HepG2 (cell line): ENCODE measurements around the gene HSPA1B. TPM values are rescaled to one million over a fixed set of nuclear protein-coding genes. Genes with fewer than 3 reads are reported as not detected.
A peak's percentile ranks its signal among the peaks of the same experiment; 100 is the strongest.
"Not testable (repeated sequence)": the region's sequence is repeated elsewhere in the genome, so short reads cannot be mapped to it uniquely, and the experiment has no call there.

Source experiments
- ATAC-seq: fragments of 200-7000 bp; cut with Tn5 transposase; 3 replicates; pipeline ENCODE4 v1.9.1; 2020; ENCODE audit warnings: mild to moderate bottlenecking, moderate library complexity
- BruUV-seq: library from RNA; stranded (reverse); fragments of 400-500 nt; replicated peaks from 2 replicates; lab custom pipeline; 2021; lab: Mats Ljungman, UMichigan
- CTCF ChIA-PET: fragments of 300-600 bp; formaldehyde crosslinking; extraction: SDS; loops from one replicate; lab custom pipeline; 2021; ENCODE audit warnings: low total read pairs, inconsistent platforms, low intra/inter-chr PET ratio; lab: Yijun Ruan, JAX
- POLR2A ChIA-PET: fragments of 350-600 bp; sonication (Branson Sonifier 250); formaldehyde crosslinking; loops from one replicate; lab custom pipeline; 2020; ENCODE audit warnings: antibody characterized with exemption, inconsistent platforms; lab: Yijun Ruan, JAX
- DNase-seq: peaks from one replicate; pipeline ENCODE4 v3.0.0-alpha.2; 2015; ENCODE audit warnings: low spot score
- FAIRE-seq: peaks from 3 replicates; lab custom pipeline; 2011; peaks lifted over from hg19 to GRCh38; lab: Jason Lieb, UNC
- H2AFZ ChIP-seq: one replicate; pipeline ENCODE4 v1.6.1; 2011; ENCODE audit warnings: low read length, inconsistent platforms
- H3K27ac ChIP-seq: fragments of 300-600 bp; 3 replicates; pipeline ENCODE4 v1.8.0; 2011; ENCODE audit warnings: mixed run types, mild to moderate bottlenecking, mixed read lengths, low read length, inconsistent platforms; ENCODE audit not compliant: insufficient read depth; ENCODE audit errors: extremely low read length
- H3K27me3 ChIP-seq, 2 experiments: fragments of 200-600 bp in 1 of 2; 2 replicates in 1 of 2; 3 replicates in 1 of 2; pipeline versions ENCODE4 v1.6.0 to v1.8.0; 2011; ENCODE audit warnings: low read length in 2 of 2, mild to moderate bottlenecking in 2 of 2, moderate library complexity in 2 of 2, inconsistent platforms in 1 of 2; ENCODE audit not compliant: insufficient read depth in 2 of 2, control insufficient read depth in 1 of 2
- H3K36me3 ChIP-seq, 2 experiments: fragments of 200-600 bp in 1 of 2; replicated peaks in 1 of 2; 2 replicates in 1 of 2; 3 replicates in 1 of 2; pipeline versions ENCODE4 v1.5.1 to v1.8.0; 2011; ENCODE audit warnings: low read length in 2 of 2, inconsistent platforms in 1 of 2; ENCODE audit not compliant: insufficient read depth in 2 of 2, control insufficient read depth in 1 of 2
- H3K4me1 ChIP-seq: 2 replicates; pipeline ENCODE4 v1.5.1; 2012; ENCODE audit warnings: low read length, inconsistent platforms; ENCODE audit not compliant: insufficient read depth
- H3K4me2 ChIP-seq: 2 replicates; pipeline ENCODE4 v1.6.0; 2011; ENCODE audit warnings: low read depth, low read length, inconsistent platforms
- H3K4me3 ChIP-seq, 3 experiments: fragments of 200-600 bp in 1 of 3; sonication (generic), shearing (Covaris generic) in 1 of 3; replicated peaks in 1 of 3; 2 replicates each; pipeline ENCODE4 v1.5.1; 2011 to 2016; ENCODE audit warnings: low read length in 3 of 3, inconsistent platforms in 2 of 3, low read depth in 2 of 3, mild to moderate bottlenecking in 2 of 3, control low read depth in 1 of 3, mixed read lengths in 1 of 3; ENCODE audit not compliant: insufficient read depth in 1 of 3
- H3K79me2 ChIP-seq: one replicate; pipeline ENCODE4 v1.6.1; 2011; ENCODE audit warnings: low read length, inconsistent platforms; ENCODE audit not compliant: insufficient read depth
- H3K9ac ChIP-seq: 2 replicates; pipeline ENCODE4 v1.6.0; 2011; ENCODE audit warnings: mild to moderate bottlenecking, low read depth, low read length, inconsistent platforms; ENCODE audit not compliant: insufficient read depth
- H3K9me3 ChIP-seq: 2 replicates; pipeline ENCODE4 v1.5.1; 2012; ENCODE audit warnings: mild to moderate bottlenecking, low read length
- H4K20me1 ChIP-seq: 2 replicates; pipeline ENCODE4 v1.6.0; 2011; ENCODE audit warnings: inconsistent platforms, mild to moderate bottlenecking, low read length, moderate library complexity; ENCODE audit not compliant: insufficient read depth
- ARID5B ChIP-seq: IDR thresholded peaks from 2 replicates; pipeline ENCODE4 v1.4.0; 2020; ENCODE audit warnings: mild to moderate bottlenecking, missing genetic modification reagents
- CEBPG ChIP-seq: IDR thresholded peaks from 2 replicates; pipeline ENCODE4 v1.6.1; 2016
- DPF2 ChIP-seq: sonication (generic); formaldehyde crosslinking; IDR thresholded peaks from 2 replicates; pipeline ENCODE4 v1.4.0; 2020; ENCODE audit warnings: mild to moderate bottlenecking, low read depth, missing genetic modification reagents, borderline replicate concordance
- FOXA1 ChIP-seq, 2 experiments: fragments of 450-650 bp in 1 of 2; sonication (generic) in 1 of 2; formaldehyde crosslinking in 1 of 2; IDR thresholded peaks; 2 replicates each; pipeline versions ENCODE4 v1.4.0 to v1.6.1; 2016 to 2020; ENCODE audit warnings: missing genetic modification reagents in 1 of 2
- FOXA3 ChIP-seq: IDR thresholded peaks from 2 replicates; pipeline ENCODE4 v1.6.1; 2016; ENCODE audit warnings: missing genetic modification reagents, missing compliant biosample characterization
- HNF4A ChIP-seq: sonication (generic); formaldehyde crosslinking; IDR thresholded peaks from 2 replicates; pipeline ENCODE4 v1.4.0; 2020; ENCODE audit warnings: missing genetic modification reagents
- IRF2 ChIP-seq: IDR thresholded peaks from 2 replicates; pipeline ENCODE4 v1.6.1; 2018; ENCODE audit warnings: missing genetic modification reagents, missing compliant biosample characterization
- NR2F1 ChIP-seq, 2 experiments: fragments of 450-650 bp in 1 of 2; formaldehyde crosslinking in 1 of 2; IDR thresholded peaks; 2 replicates each; pipeline versions ENCODE4 v1.5.0 to v1.6.1; 2016 to 2020; ENCODE audit warnings: mild to moderate bottlenecking in 1 of 2, missing compliant biosample characterization in 1 of 2, missing genetic modification reagents in 1 of 2, moderate library complexity in 1 of 2
- NR2F6 ChIP-seq, 2 experiments: IDR thresholded peaks; 2 replicates each; pipeline ENCODE4 v1.6.1; 2016; ENCODE audit warnings: antibody characterized with exemption in 1 of 2, mild to moderate bottlenecking in 1 of 2
- PITX1 ChIP-seq: sonication (generic); formaldehyde crosslinking; IDR thresholded peaks from 2 replicates; pipeline ENCODE4 v1.5.1; 2020; ENCODE audit warnings: mild to moderate bottlenecking, missing genetic modification reagents
- SALL1 ChIP-seq: sonication (generic); formaldehyde crosslinking; IDR thresholded peaks from 2 replicates; pipeline ENCODE4 v1.8.0; 2022; ENCODE audit warnings: mild to moderate bottlenecking, missing genetic modification reagents
- SOX6 ChIP-seq, 2 experiments: fragments of 450-650 bp in 1 of 2; sonication (generic) in 1 of 2; formaldehyde crosslinking in 1 of 2; IDR thresholded peaks; 2 replicates each; pipeline versions ENCODE4 v1.4.0 to v1.6.1; 2017 to 2020; ENCODE audit warnings: antibody characterized with exemption in 1 of 2, mild to moderate bottlenecking in 1 of 2, missing genetic modification reagents in 1 of 2
- ZBTB43 ChIP-seq: sonication (generic); formaldehyde crosslinking; conservative IDR thresholded peaks from 2 replicates; pipeline ENCODE4 v1.4.0; 2020; ENCODE audit warnings: missing genetic modification reagents
- ZNF280D ChIP-seq: sonication (generic); formaldehyde crosslinking; IDR thresholded peaks from 2 replicates; pipeline ENCODE4 v1.5.1; 2020; ENCODE audit warnings: mild to moderate bottlenecking, missing genetic modification reagents
- ZNF614 ChIP-seq: IDR thresholded peaks from 2 replicates; pipeline ENCODE4 v1.6.1; 2018; ENCODE audit warnings: missing biosample characterization, missing genetic modification reagents, inconsistent platforms, borderline replicate concordance
- ZNF644 ChIP-seq: IDR thresholded peaks from 2 replicates; pipeline ENCODE4 v1.6.1; 2016; ENCODE audit warnings: low read depth
- WGBS: methylation state at CpG from one replicate; pipeline ENCODE4 v1.1.6; 2017; ENCODE audit warnings: low lambda C conversion rate; 5-methylcytosine and 5-hydroxymethylcytosine counted together
- in situ Hi-C: cut with HindIII; loops from 2 replicates; pipeline ENCODE4 v1.10.0; 2017; ENCODE audit warnings: low pct_unique_long_range_greater_than_20kb; ENCODE audit not compliant: extremely low pct_ligation_motif_present
- intact Hi-C: fragments of 100-400 bp; cut with micrococcal nuclease; formaldehyde crosslinking; loops from one replicate; pipeline ENCODE4 v1.10.0; 2022; ENCODE audit not compliant: unreplicated experiment
- polyA plus RNA-seq, 8 experiments: library from polyadenylated mRNA; depleted of rRNA in 3 of 8; stranded (reverse) in 7 of 8; unstranded in 1 of 8; fragments of >200 nt; fragmentation: Illumina TruSeq in 4 of 8; extraction: Trizol in 4 of 8; gene quantifications; 2 replicates each; pipeline versions ENCODE4 v1.2.1 to v1.2.3, GENCODE V29; 2011 to 2016; ENCODE audit warnings: low read depth in 4 of 8, missing spikeins in 1 of 8, mixed read lengths in 1 of 8; ENCODE audit not compliant: insufficient read depth in 1 of 8
- total RNA-seq, 5 experiments: library from RNA; depleted of rRNA; stranded (reverse); fragments of >200 nt; fragmentation: Illumina TruSeq; extraction: Trizol; gene quantifications; 2 replicates each; pipeline ENCODE4 v1.2.3, GENCODE V29; 2016; ENCODE audit warnings: low read depth in 1 of 5

HSPA1B gene
- total and polyA plus RNA-seq, 2 of the 13 experiments (the other 11 are each of a cell fraction or from before 2014, with no cell fraction given) = 26.0 to 186 TPM

- CTCF ChIA-PET; H3K9me3 ChIP-seq; H2AFZ ChIP-seq; in situ Hi-C loops; H4K20me1 ChIP-seq; H3K9ac ChIP-seq; H3K36me3 ChIP-seq; H3K27me3 ChIP-seq; BruUV-seq; TF ChIP-seq FOXA1, SOX6 (IDR thresholded peaks at IDR 0.05): not testable (repeated sequence)
- Histone ChIP-seq H3K4me2 (peak overlapping the region; percentile 62), H3K4me1 (peaks cover 43% of the 10 kb centered on the region), H3K79me2 (peaks cover 11% of the 10 kb centered on the region), H3K27ac (peak overlapping the region; percentile 35), H3K4me3 (0 out of 6 replicates have a peak overlapping the region, but pooled peaks of 1 of the 3 experiments have one; percentile 17)
- DNase-seq (peak; percentile 65), FAIRE-seq (peak; percentile 62), ATAC-seq (peak; percentile 13; the same call in 2 of the 3 replicates)
- POLR2A ChIA-PET = interaction anchor here (1.0 to 5.9 kb wide), 13 partner anchors 12 to 153 kb away, joined by 3 to 107 read pairs (median 9); partner anchors contain the start of genes APOM, CLIC1, HSPA1B and MSH5
- intact Hi-C loops = loop anchor here (5.0 kb wide), 1 partner anchor 71 kb away; the partner anchor contains the start of gene CLIC1
- 5% methylated on average over 10 of the region's 10 CpGs for WGBS
- TF ChIP-seq NR2F6 (IDR thresholded peaks at IDR 0.05) (peak; percentile 68), NR2F6 (CRISPR knock-in tag; IDR thresholded peaks at IDR 0.05) (peak; percentile 90), FOXA1 (CRISPR knock-in tag; IDR thresholded peaks at IDR 0.05) (peak; percentile 69), ARID5B (peak; percentile 84), CEBPG (CRISPR knock-in tag) (peak; percentile 61), ZNF280D (CRISPR knock-in tag) (0 out of 2 replicates have a peak, but pooled peaks have one; percentile 35), NR2F1 (CRISPR knock-in tag; IDR thresholded peaks at IDR 0.05) (peak; percentile 66 to 68; a peak in 2 of 4 replicates), PITX1 (CRISPR knock-in tag) (peak; percentile 63; the same call in 1 of the 2 replicates), DPF2 (CRISPR knock-in tag) (peak; percentile 56; the same call in 1 of the 2 replicates), HNF4A (CRISPR knock-in tag) (peak; percentile 66), FOXA3 (peak; percentile 39), SOX6 (CRISPR knock-in tag; IDR thresholded peaks at IDR 0.05) (peak; percentile 47; the same call in 1 of the 2 replicates), IRF2 (CRISPR knock-in tag) (peak; percentile 51; the same call in 1 of the 2 replicates), SALL1 (CRISPR knock-in tag) (peak; percentile 59; the same call in 1 of the 2 replicates), ZNF614 (peak; percentile 73; the same call in 1 of the 2 replicates), ZNF644 (CRISPR knock-in tag) (peak; percentile 24; the same call in 1 of the 2 replicates), ZBTB43 (0 out of 2 replicates have a peak, but pooled peaks have one; percentile 15)
These were observed 18.9 kb upstream of the HSPA1B start for GRCh38 chr6:31808599-31808998.
